ENCODE results near the gene SCO1. TPM values are rescaled to one million over a fixed set of nuclear protein-coding genes. Genes with fewer than 3 reads are reported as not detected.
A peak's percentile ranks its signal among the peaks of the same experiment; 100 is the strongest.
"Not testable (repeated sequence)": the region's sequence is repeated elsewhere in the genome, so short reads cannot be mapped to it uniquely, and the experiment has no call there.

Gene SCO1
- total RNA-seq, 6 experiments from 2014 or later: 19.0 to 29.7 (median 23.8) TPM

DNA sequence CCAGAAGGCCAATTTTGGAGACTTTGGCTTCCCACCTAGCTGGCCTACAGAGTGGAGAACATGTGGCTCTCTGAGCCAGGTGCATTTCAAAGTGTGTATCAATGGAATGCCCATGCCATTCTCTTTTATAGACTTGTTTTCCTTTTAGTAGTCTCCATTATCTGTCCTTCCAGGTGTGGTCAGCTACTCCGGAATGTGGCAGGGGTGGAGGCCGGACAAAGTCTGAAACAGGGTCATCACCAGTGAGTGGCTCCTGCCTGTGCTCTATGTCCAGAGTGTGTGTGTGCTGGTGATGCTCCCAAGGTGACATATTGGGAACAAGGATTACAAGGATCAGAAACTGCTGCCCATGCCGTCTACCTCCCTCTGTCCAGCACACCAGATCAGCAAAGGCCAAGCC is 36.3 kb upstream of the SCO1 start:
- no peaks in the 10 kb centered on the region for H3K27me3 ChIP-seq
- WGBS (ENCODE audit: insufficient coverage, low coverage, low lambda C conversion rate, missing lambda C conversion rate): 61% methylated on average over 3 of the region's 3 CpGs
- ATAC-seq (no peak), DNase-seq (no peak)
- no peaks in the 10 kb centered on the region for H3K36me3 ChIP-seq
- H3K4me1 ChIP-seq: peaks cover 0 to 18% (median 8%) of the 10 kb centered on the region in 4 donors
- TF ChIP-seq CTCF (IDR thresholded peaks at IDR 0.05) (no peak), POLR2A (IDR thresholded peaks at IDR 0.05) (no peak)
- no peak overlapping the region for H3K4me3 ChIP-seq
- no peak overlapping the region for H3K27ac ChIP-seq
- intact Hi-C loops (cut with DNase I): loop anchor here in 1 of 2 donors (10.0 kb wide), 1 partner anchor 111 kb away; no protein-coding TSS in a partner anchor
- no peaks in the 10 kb centered on the region for H3K9me3 ChIP-seq

DNA sequence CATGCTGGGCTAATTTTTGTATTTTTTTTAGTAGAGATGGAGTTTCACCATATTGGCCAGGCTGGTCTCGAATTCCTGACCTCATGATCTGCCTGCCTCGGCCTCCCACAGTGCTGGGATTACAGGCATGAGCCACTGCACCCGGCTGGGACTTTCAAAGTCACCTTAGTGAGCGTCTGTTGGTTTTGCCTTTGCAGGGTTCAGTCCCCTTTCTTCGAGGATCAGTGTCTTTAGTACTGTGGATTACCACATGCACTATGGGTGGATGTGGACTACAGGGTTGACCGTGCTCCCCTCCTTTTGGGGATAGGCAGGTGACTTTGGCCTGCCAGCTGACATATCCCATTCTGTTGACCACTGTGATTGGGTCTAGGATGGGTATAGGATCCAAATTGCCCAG is 34.8 kb upstream of the SCO1 start:
- peaks cover 0 to 12% (median 3%) of the 10 kb centered on the region in 4 donors for H3K4me1 ChIP-seq
- not testable (repeated sequence) for H3K9me3 ChIP-seq, DNase-seq, H3K36me3 ChIP-seq, ATAC-seq, H3K4me3 ChIP-seq, H3K27ac ChIP-seq, H3K27me3 ChIP-seq
- intact Hi-C loops (cut with DNase I): loop anchor here in 1 of 2 donors (10.0 kb wide), 1 partner anchor 113 kb away; no protein-coding TSS in a partner anchor
- WGBS (ENCODE audit: insufficient coverage, low coverage, low lambda C conversion rate, missing lambda C conversion rate): 96% methylated on average over 6 of the region's 6 CpGs

GRCh38 chr17:10731408-10731879 is 34.1 kb upstream of the SCO1 start:
- WGBS (ENCODE audit: insufficient coverage, low coverage, low lambda C conversion rate, missing lambda C conversion rate): 88% methylated on average over 6 of the region's 6 CpGs
- peak overlapping the region; percentile 53 to 99 (median 99) for H3K27ac ChIP-seq
- intact Hi-C loops (cut with DNase I): loop anchor here in 1 of 2 donors (10.0 kb wide), 1 partner anchor 113 kb away; no protein-coding TSS in a partner anchor
- no peaks in the 10 kb centered on the region for H3K9me3 ChIP-seq
- peak overlapping the region in 2 of 3 donors; percentile 75 to 76 for H3K4me3 ChIP-seq
- ATAC-seq (no peak), DNase-seq (no peak)
- H3K36me3 ChIP-seq: no peaks in the 10 kb centered on the region
- peaks cover 0 to 16% (median 6%) of the 10 kb centered on the region in 4 donors for H3K4me1 ChIP-seq
- H3K27me3 ChIP-seq: no peaks in the 10 kb centered on the region
- TF ChIP-seq POLR2A (IDR thresholded peaks at IDR 0.05): no peak
- no peak for TF ChIP-seq CTCF (IDR thresholded peaks at IDR 0.05)

GRCh38 chr17:10730247-10730646 is 32.9 kb upstream of the SCO1 start:
- DNase-seq: not testable (repeated sequence)
- ATAC-seq: peak in 3 of 4 donors; percentile 2 to 4 (median 3)
- WGBS (ENCODE audit: insufficient coverage, low coverage, low lambda C conversion rate, missing lambda C conversion rate): 5% methylated on average over 15 of the region's 15 CpGs

DNA sequence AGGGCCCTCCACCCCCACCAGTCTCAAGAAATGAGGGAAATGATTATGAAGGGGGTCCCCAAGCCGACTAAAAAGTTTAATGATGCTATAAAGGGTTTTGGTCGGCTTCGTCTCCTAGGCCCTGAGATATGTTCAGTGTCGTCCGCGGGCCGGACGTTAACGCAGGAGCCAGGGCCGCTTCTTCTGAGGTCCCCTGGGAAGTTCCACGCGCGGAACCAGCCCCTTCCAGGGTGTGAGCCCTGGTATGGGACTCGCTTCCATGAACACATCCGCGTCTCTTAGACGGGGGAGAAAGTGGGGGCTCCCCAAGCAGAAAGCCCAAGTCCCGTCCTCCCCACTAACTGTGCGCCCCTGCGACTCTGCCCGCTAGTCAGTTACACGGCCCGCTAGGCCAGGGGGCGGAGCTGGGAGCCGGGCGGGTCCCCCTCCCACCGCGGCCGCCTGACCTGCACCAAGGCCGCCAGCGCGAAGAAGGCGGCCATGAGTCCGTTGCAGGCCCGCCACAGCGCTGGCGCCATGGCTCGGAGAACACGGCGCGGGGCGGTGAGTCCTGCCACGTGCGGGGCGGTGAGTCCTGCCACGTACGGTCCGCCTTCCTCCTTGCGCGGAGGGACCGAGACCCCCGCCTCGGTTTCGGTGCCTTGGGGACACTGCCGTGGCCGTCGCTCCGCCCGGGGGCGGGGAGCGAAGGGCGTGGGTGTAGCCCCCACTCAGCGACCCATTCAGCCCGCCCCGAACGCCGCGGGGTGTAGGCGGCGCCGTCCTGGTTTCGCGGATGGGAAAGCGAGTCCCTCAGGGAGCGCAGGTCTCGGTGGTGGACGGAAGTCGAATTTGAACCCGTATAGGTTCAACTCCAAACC is 32.2 kb upstream of the SCO1 start, which contains the start of gene TMEM220:
Gene TMEM220 (minus strand): TSS at position 690 of the 860 bp plus-strand sequence. CDS start 172 bp downstream, at position 518.
- peak within 1 kb of the TSS; percentile 94 to 99 (median 99) for H3K27ac ChIP-seq
- H3K9me3 ChIP-seq: no peaks in the 10 kb centered on the region
- TF ChIP-seq POLR2A (IDR thresholded peaks at IDR 0.05): peak; percentile 97
- TF ChIP-seq CTCF (IDR thresholded peaks at IDR 0.05): no peak
- peak within 1 kb of the TSS; percentile 74 to 76 (median 75) for H3K4me3 ChIP-seq
- H3K27me3 ChIP-seq: no peaks in the 10 kb centered on the region
- H3K36me3 ChIP-seq: no peaks in the 10 kb centered on the region
- DNase-seq (peak; percentile 86 to 90 (median 90)), ATAC-seq (peak; percentile 83 to 93 (median 88))
- peaks cover 0 to 32% (median 14%) of the 10 kb centered on the region in 4 donors for H3K4me1 ChIP-seq
- 3% methylated on average over 41 of the region's 79 CpGs for WGBS (ENCODE audit: insufficient coverage, low coverage, low lambda C conversion rate, missing lambda C conversion rate)
- intact Hi-C loops (cut with DNase I): loop anchor here in 1 of 2 donors (10.0 kb wide), 1 partner anchor 115 kb away; no protein-coding TSS in a partner anchor

More at GRCh38 chr17:10730247-10730646, 32.9 kb upstream of the SCO1 start:
- intact Hi-C loops (cut with DNase I): loop anchor here in 1 of 2 donors (10.0 kb wide), 1 partner anchor 115 kb away; no protein-coding TSS in a partner anchor
- Histone ChIP-seq H3K4me1 (peaks cover 0 to 26% (median 11%) of the 10 kb centered on the region in 4 donors), H3K4me3 (peak overlapping the region; percentile 74 to 76 (median 75)), H3K27ac (peak overlapping the region; percentile 94 to 99 (median 99))
- not testable (repeated sequence) for H3K27me3 ChIP-seq, H3K36me3 ChIP-seq, H3K9me3 ChIP-seq
